OCI-LY7 (cell line): Measurements from ENCODE around the gene PDK1. TPM values are rescaled to one million over a fixed set of nuclear protein-coding genes. Genes with fewer than 3 reads are reported as not detected.

Experiments
- BruUV-seq: library from RNA; stranded (reverse); fragments of 400-500 nt; replicated peaks from 2 replicates; lab custom pipeline; 2021; lab: Mats Ljungman, UMichigan
- CTCF ChIA-PET: fragments of 300-600 bp; sonication (Branson Sonifier 250); formaldehyde crosslinking; loops from one replicate; lab custom pipeline; 2022; ENCODE audit warnings: antibody characterized with exemption; ENCODE audit not compliant: unreplicated experiment; lab: Charles Lee
- POLR2A ChIA-PET: fragments of 300-600 bp; sonication (Branson Sonifier 250); formaldehyde crosslinking; loops from one replicate; lab custom pipeline; 2022; ENCODE audit warnings: antibody characterized with exemption; lab: Charles Lee
- DNase-seq: peaks from one replicate; pipeline ENCODE4 v3.0.0-alpha.2; 2015; ENCODE audit warnings: low spot score
- H2AFZ ChIP-seq: fragments of 200-600 bp; sonication (generic), shearing (Covaris generic); 2 replicates; pipeline ENCODE4 v1.6.1; 2014; ENCODE audit warnings: mild to moderate bottlenecking, antibody characterized with exemption, low read length, moderate library complexity
- H3K27ac ChIP-seq: fragments of 200-600 bp; sonication (generic); 2 replicates; pipeline ENCODE4 v1.5.1; 2014; ENCODE audit warnings: mixed run types, low read depth, mild to moderate bottlenecking, moderate library complexity, low read length, inconsistent platforms; ENCODE audit not compliant: poor library complexity, severe bottlenecking
- H3K36me3 ChIP-seq: fragments of 200-600 bp; sonication (generic); 2 replicates; pipeline ENCODE4 v1.6.1; 2014; ENCODE audit warnings: mild to moderate bottlenecking, antibody characterized with exemption, low read length, moderate library complexity, mixed read lengths; ENCODE audit not compliant: insufficient read depth
- H3K4me1 ChIP-seq: fragments of 200-600 bp; sonication (generic); 2 replicates; pipeline ENCODE4 v1.5.1; 2014; ENCODE audit warnings: mild to moderate bottlenecking, low read length; ENCODE audit not compliant: insufficient read depth, poor library complexity, severe bottlenecking
- H3K4me2 ChIP-seq: fragments of 200-600 bp; sonication (generic); 2 replicates; pipeline ENCODE4 v1.6.1; 2014; ENCODE audit warnings: mild to moderate bottlenecking, low read length
- H3K4me3 ChIP-seq: fragments of 200-600 bp; sonication (generic); 2 replicates; pipeline ENCODE4 v1.5.1; 2014; ENCODE audit warnings: mild to moderate bottlenecking, low read depth, low read length; ENCODE audit not compliant: poor library complexity, severe bottlenecking
- H3K79me2 ChIP-seq: fragments of 200-600 bp; sonication (generic); 2 replicates; pipeline ENCODE4 v1.6.1; 2016; ENCODE audit warnings: low read depth, mild to moderate bottlenecking, low read length, moderate library complexity, mixed read lengths; ENCODE audit not compliant: insufficient read depth
- H3K9me2 ChIP-seq: fragments of 200-600 bp; sonication (generic); 2 replicates; pipeline ENCODE4 v1.6.1; 2016; ENCODE audit warnings: mild to moderate bottlenecking, low read length, mixed read lengths; ENCODE audit not compliant: insufficient read depth
- H3K9me3 ChIP-seq: fragments of 200-600 bp; sonication (generic); 2 replicates; pipeline ENCODE4 v1.6.1; 2014; ENCODE audit warnings: mild to moderate bottlenecking, mixed run types, low read length, mixed read lengths
- H4K20me1 ChIP-seq: fragments of 200-600 bp; sonication (generic); 2 replicates; pipeline ENCODE4 v1.6.1; 2014; ENCODE audit warnings: mild to moderate bottlenecking, antibody characterized with exemption, low read length, moderate library complexity, mixed read lengths; ENCODE audit not compliant: insufficient read depth
- EZH2phosphoT487 ChIP-seq: fragments of 200-600 bp; sonication (generic); IDR thresholded peaks from 2 replicates; pipeline ENCODE4 v1.6.1; 2018; ENCODE audit warnings: low read depth, borderline replicate concordance, mild to moderate bottlenecking, mixed run types, antibody characterized with exemption, low read length, moderate library complexity, mixed read lengths
- intact Hi-C: fragments of 100-400 bp; cut with micrococcal nuclease; formaldehyde crosslinking; loops from one replicate; pipeline ENCODE4 v1.10.0; 2022; ENCODE audit not compliant: unreplicated experiment
- total RNA-seq, 2 experiments: library from RNA; depleted of rRNA in 1 of 2; stranded (reverse); fragments of >200 nt in 1 of 2; shearing (Covaris generic) in 1 of 2; gene quantifications; 2 replicates each; pipeline ENCODE4 v1.2.3, GENCODE V29; 2014 to 2022
- TF ChIP-seq, protein P1 (sequence below): fragments of 200-600 bp; sonication (generic); conservative IDR thresholded peaks from 2 replicates; pipeline ENCODE4 v1.5.1; 2014; ENCODE audit warnings: mild to moderate bottlenecking, antibody characterized with exemption, low read length, moderate library complexity, mixed read lengths

The PDK1 gene
- total RNA-seq, 2 experiments from 2014 or later, result 29.3 to 42.4 TPM

DNA sequence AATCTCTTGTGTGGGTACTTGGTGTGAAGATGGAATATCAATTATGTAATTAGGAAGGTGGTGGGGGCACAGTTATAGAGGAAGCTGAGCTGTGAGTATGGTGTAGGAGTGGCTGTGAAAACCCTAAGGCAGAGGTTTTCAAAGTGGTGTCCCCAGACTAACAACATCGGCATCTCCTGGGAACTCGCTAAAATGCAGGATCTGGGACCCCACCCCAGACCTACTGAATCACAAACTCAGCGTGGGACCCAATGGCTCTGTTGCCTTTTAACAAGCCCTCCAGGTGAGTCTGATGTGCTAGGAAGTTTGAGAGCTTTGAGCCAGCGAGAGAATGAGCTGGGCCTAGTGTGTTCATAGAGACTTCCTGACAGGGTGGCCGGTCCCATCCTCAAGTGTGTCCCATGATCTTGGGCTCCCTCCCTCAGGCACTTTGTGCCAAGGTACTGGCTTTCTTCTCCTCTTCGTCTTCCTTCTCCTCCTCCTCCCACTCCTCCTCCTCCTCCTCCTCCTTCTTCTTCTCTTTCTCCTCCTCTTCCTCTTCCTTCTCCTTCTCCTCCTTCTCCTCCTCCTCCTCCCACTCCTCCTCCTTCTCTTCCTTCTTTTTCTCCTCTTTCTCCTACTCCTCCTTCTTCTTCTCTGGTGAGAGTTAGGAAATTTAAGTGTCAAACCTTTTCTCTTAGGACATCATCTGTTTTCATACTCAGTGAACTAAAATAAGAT, 86.6 kb downstream of the PDK1 start:
- intact Hi-C loops, result no loop called here
- TF ChIP-seq, protein P1, sequence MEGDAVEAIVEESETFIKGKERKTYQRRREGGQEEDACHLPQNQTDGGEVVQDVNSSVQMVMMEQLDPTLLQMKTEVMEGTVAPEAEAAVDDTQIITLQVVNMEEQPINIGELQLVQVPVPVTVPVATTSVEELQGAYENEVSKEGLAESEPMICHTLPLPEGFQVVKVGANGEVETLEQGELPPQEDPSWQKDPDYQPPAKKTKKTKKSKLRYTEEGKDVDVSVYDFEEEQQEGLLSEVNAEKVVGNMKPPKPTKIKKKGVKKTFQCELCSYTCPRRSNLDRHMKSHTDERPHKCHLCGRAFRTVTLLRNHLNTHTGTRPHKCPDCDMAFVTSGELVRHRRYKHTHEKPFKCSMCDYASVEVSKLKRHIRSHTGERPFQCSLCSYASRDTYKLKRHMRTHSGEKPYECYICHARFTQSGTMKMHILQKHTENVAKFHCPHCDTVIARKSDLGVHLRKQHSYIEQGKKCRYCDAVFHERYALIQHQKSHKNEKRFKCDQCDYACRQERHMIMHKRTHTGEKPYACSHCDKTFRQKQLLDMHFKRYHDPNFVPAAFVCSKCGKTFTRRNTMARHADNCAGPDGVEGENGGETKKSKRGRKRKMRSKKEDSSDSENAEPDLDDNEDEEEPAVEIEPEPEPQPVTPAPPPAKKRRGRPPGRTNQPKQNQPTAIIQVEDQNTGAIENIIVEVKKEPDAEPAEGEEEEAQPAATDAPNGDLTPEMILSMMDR, result no peak
- no peak for TF ChIP-seq EZH2phosphoT487
- H3K9me3 ChIP-seq, result no peaks in the 10 kb centered on the region
- H3K4me1 ChIP-seq, result no peaks in the 10 kb centered on the region
- no peak overlapping the region for H3K4me2 ChIP-seq
- no peaks in the 10 kb centered on the region for H4K20me1 ChIP-seq
- H3K36me3 ChIP-seq, result no peaks in the 10 kb centered on the region
- DNase-seq, result no peak
- no peaks in the 10 kb centered on the region for H3K79me2 ChIP-seq
- POLR2A ChIA-PET, result interaction anchor here (0.7 kb wide), 1 partner anchor 1140 kb away, joined by 3 read pairs; no protein-coding TSS in a partner anchor
- BruUV-seq, result no TSS peak
- H3K9me2 ChIP-seq, result no peaks in the 10 kb centered on the region
- no peak overlapping the region for H2AFZ ChIP-seq
- H3K4me3 ChIP-seq, result no peak overlapping the region
- CTCF ChIA-PET, result no interaction called here
- no peak overlapping the region for H3K27ac ChIP-seq

DNA sequence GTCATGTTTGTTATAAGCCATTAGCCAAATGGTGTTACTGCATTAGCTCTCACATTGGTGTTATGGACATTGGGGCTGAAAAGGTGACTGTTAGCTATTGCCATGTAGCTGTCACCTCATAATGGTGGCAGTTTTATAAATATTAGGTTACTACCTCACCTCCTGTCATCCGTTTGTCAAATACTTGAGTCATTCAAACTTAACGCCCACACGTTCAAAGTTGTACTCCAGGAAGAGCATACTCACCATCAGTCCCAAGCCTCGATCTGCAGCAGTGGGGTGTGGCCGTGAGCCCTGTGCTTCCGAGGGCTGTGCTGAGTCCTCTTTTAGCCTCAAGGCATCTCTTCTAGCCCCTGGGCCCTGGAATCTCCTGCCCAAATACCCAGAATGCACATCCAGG, 87.3 kb downstream of the PDK1 start:
- no peaks in the 10 kb centered on the region for H3K36me3 ChIP-seq
- H3K9me2 ChIP-seq, result no peaks in the 10 kb centered on the region
- no peak overlapping the region for H3K4me2 ChIP-seq
- no peak overlapping the region for H3K4me3 ChIP-seq
- no peak for TF ChIP-seq EZH2phosphoT487
- TF ChIP-seq, protein P1, result no peak
- H2AFZ ChIP-seq, result no peak overlapping the region
- POLR2A ChIA-PET, result interaction anchor here (0.7 to 1.0 kb wide), 2 partner anchors 32 to 1141 kb away, joined by 3 read pairs; no protein-coding TSS in a partner anchor
- no peaks in the 10 kb centered on the region for H3K79me2 ChIP-seq
- H3K27ac ChIP-seq, result no peak overlapping the region
- no peaks in the 10 kb centered on the region for H3K4me1 ChIP-seq
- no peaks in the 10 kb centered on the region for H4K20me1 ChIP-seq
- no peaks in the 10 kb centered on the region for H3K9me3 ChIP-seq
- DNase-seq, result no peak
- BruUV-seq, result no TSS peak
- CTCF ChIA-PET, result interaction anchor here (0.8 kb wide), 1 partner anchor 29 kb away, joined by 3 read pairs; no protein-coding TSS in a partner anchor
- intact Hi-C loops, result no loop called here

DNA sequence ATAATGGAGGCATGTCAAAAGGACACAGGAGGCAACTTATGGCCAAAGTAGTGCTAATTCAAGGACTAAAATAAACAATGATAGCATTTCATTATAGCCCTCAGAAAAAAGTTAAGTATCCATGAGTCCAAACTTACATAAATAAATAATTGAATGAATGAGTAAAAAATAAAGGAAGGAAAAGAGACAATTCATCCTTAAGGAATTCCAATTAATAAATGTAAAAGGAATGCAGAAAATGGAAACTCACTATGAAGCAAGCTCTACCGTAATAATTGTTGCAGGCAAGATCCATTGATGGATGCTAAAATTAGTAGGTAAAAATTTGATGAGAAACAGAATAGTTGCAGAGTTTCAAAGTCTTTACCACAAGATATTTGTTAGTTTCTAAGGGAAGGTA, 91.5 kb downstream of the PDK1 start:
- no peaks in the 10 kb centered on the region for H3K9me3 ChIP-seq
- H4K20me1 ChIP-seq, result no peaks in the 10 kb centered on the region
- no peaks in the 10 kb centered on the region for H3K9me2 ChIP-seq
- H3K4me1 ChIP-seq, result no peaks in the 10 kb centered on the region
- H3K36me3 ChIP-seq, result no peaks in the 10 kb centered on the region
- H3K27ac ChIP-seq, result no peak overlapping the region
- intact Hi-C loops, result no loop called here
- DNase-seq, result no peak
- BruUV-seq, result no TSS peak
- CTCF ChIA-PET, result no interaction called here
- no peak for TF ChIP-seq EZH2phosphoT487
- TF ChIP-seq, protein P1, result no peak
- H3K4me3 ChIP-seq, result no peak overlapping the region
- no peak overlapping the region for H2AFZ ChIP-seq
- H3K79me2 ChIP-seq, result no peaks in the 10 kb centered on the region
- POLR2A ChIA-PET, result no interaction called here
- H3K4me2 ChIP-seq, result no peak overlapping the region
